Non-pigmented ciliary epithelial cell (primary cell): ENCODE measurements around the gene TTC6.

ENCODE experiments used
- DNase-seq: peaks from one replicate; pipeline ENCODE4 v3.0.0-alpha.2; 2010; ENCODE audit warnings: low read depth

The TTC6 gene

GRCh38 chr14:37585971-37586796 lies 9.2 kb upstream of the TTC6 start:
- DNase-seq = no peak

- DNase-seq = no peak
Measured at GRCh38 chr14:37586797-37587130, 8.7 kb upstream of the TTC6 start.

GRCh38 chr14:37587131-37587803 lies 8.2 kb upstream of the TTC6 start:
- DNase-seq = no peak

- no peak for DNase-seq
Measured at GRCh38 chr14:37587881-37588666, 7.4 kb upstream of the TTC6 start.

- no peak for DNase-seq
Measured at GRCh38 chr14:37588667-37588955, 6.8 kb upstream of the TTC6 start.

GRCh38 chr14:37588956-37589714 lies 6.3 kb upstream of the TTC6 start:
- DNase-seq = no peak

GRCh38 chr14:37589715-37590427 lies 5.6 kb upstream of the TTC6 start:
- DNase-seq = no peak

GRCh38 chr14:37590428-37591139 lies 4.8 kb upstream of the TTC6 start:
- no peak for DNase-seq

- no peak for DNase-seq
Measured at GRCh38 chr14:37591311-37591940, 4.0 kb upstream of the TTC6 start.

- DNase-seq = no peak
Measured at GRCh38 chr14:37591941-37592481, 3.4 kb upstream of the TTC6 start.

- no peak for DNase-seq
Measured at GRCh38 chr14:37592482-37593408, 2.7 kb upstream of the TTC6 start.

- no peak for DNase-seq
Measured at GRCh38 chr14:37593511-37594237, 1.8 kb upstream of the TTC6 start.

GRCh38 chr14:37594238-37594970 lies 1.0 kb upstream of the TTC6 start:
- DNase-seq = peak; percentile 31

GRCh38 chr14:37595809-37596621 lies 586 bp downstream of the TTC6 start:
- DNase-seq = no peak

- no peak for DNase-seq
Measured at GRCh38 chr14:37596790-37597472, 1.5 kb downstream of the TTC6 start.

- DNase-seq = no peak
Measured at GRCh38 chr14:37597538-37597913, 2.1 kb downstream of the TTC6 start.
